SU-DHL-6 (cell line): Measurements from ENCODE around the gene ATOSA.

Experiments
- H2AFZ ChIP-seq: fragments of 200-600 bp; sonication (generic); 2 replicates; pipeline ENCODE4 v1.6.1; 2014; ENCODE audit warnings: low read depth, mild to moderate bottlenecking, moderate library complexity, mixed read lengths, antibody characterized with exemption, low read length; ENCODE audit not compliant: severe bottlenecking
- H3F3A ChIP-seq: fragments of 200-600 bp; shearing (Covaris generic); 2 replicates; pipeline ENCODE4 v1.6.0; 2016; ENCODE audit warnings: antibody characterized with exemption, mild to moderate bottlenecking; ENCODE audit not compliant: insufficient read depth
- H3K27ac ChIP-seq: fragments of 200-600 bp; sonication (generic); 2 replicates; pipeline ENCODE4 v1.5.1; 2016; ENCODE audit warnings: low read depth, mild to moderate bottlenecking, low read length, moderate library complexity, mixed read lengths
- H3K27me3 ChIP-seq: fragments of 200-600 bp; sonication (generic), shearing (Covaris generic); 2 replicates; pipeline ENCODE4 v1.6.0; 2014; ENCODE audit warnings: mild to moderate bottlenecking, low read length
- H3K36me3 ChIP-seq: fragments of 200-600 bp; sonication (generic); 2 replicates; pipeline ENCODE4 v1.6.1; 2014; ENCODE audit warnings: mild to moderate bottlenecking, low read length, mixed read lengths
- H3K4me2 ChIP-seq: fragments of 300-600, 200-600 bp; shearing (Covaris generic), sonication (generic); 2 replicates; pipeline ENCODE4 v1.6.0; 2014; ENCODE audit warnings: low read length, low read depth, mild to moderate bottlenecking; ENCODE audit not compliant: poor library complexity, severe bottlenecking
- H3K4me3 ChIP-seq: fragments of 200-600 bp; sonication (generic); 2 replicates; pipeline ENCODE4 v1.5.1; 2014; ENCODE audit warnings: antibody characterized with exemption, low read length, mild to moderate bottlenecking, mixed read lengths; ENCODE audit not compliant: insufficient read depth, poor library complexity, severe bottlenecking
- H3K79me2 ChIP-seq: fragments of 200-600 bp; sonication (generic); 2 replicates; pipeline ENCODE4 v1.6.1; 2014; ENCODE audit warnings: mild to moderate bottlenecking, low read length, moderate library complexity; ENCODE audit not compliant: insufficient read depth
- H3K9ac ChIP-seq: fragments of 200-600 bp; sonication (generic); 2 replicates; pipeline ENCODE4 v1.7.0; 2014; ENCODE audit warnings: mild to moderate bottlenecking, low read length
- H3K9me2 ChIP-seq: fragments of 200-600 bp; sonication (generic); replicated peaks from 2 replicates; pipeline ENCODE4 v1.6.1; 2014; ENCODE audit warnings: low read length; ENCODE audit not compliant: insufficient read depth
- H3K9me3 ChIP-seq: fragments of 200-600 bp; sonication (generic); 2 replicates; pipeline ENCODE4 v1.6.1; 2014; ENCODE audit warnings: low read length, mixed read lengths; ENCODE audit not compliant: insufficient read depth
- H4K20me1 ChIP-seq: fragments of 200-600 bp; sonication (generic); 2 replicates; pipeline ENCODE4 v1.6.1; 2014; ENCODE audit warnings: low read depth, mild to moderate bottlenecking, antibody characterized with exemption, low read length, moderate library complexity, mixed read lengths
- CTCF ChIP-seq: fragments of 200-600 bp; sonication (generic); IDR thresholded peaks from one replicate; pipeline ENCODE4 v1.5.1; 2017; ENCODE audit warnings: antibody characterized with exemption, mild to moderate bottlenecking, low read length, moderate library complexity; ENCODE audit not compliant: insufficient read depth, poor library complexity, severe bottlenecking
- EZH2phosphoT487 ChIP-seq: fragments of 200-600 bp; sonication (generic), shearing (Covaris generic); conservative IDR thresholded peaks from 2 replicates; pipeline ENCODE4 v1.6.1; 2018; ENCODE audit warnings: mild to moderate bottlenecking, antibody characterized with exemption, low read length, moderate library complexity, mixed read lengths

Gene ATOSA

GRCh38 chr15:52663536-52664294 lies 15.5 kb downstream of the ATOSA start:
- no peaks in the 10 kb centered on the region for H3K9me2 ChIP-seq
- no peak overlapping the region for H3K9ac ChIP-seq
- no peak overlapping the region for H3K4me3 ChIP-seq
- H3K27ac ChIP-seq: no peak overlapping the region
- H3K9me3 ChIP-seq: no peaks in the 10 kb centered on the region
- no peaks in the 10 kb centered on the region; the same call in 1 of the 2 replicates for H3F3A ChIP-seq
- no peak for TF ChIP-seq CTCF
- no peak for TF ChIP-seq EZH2phosphoT487
- peaks cover 53% of the 10 kb centered on the region for H3K36me3 ChIP-seq
- no peak overlapping the region for H2AFZ ChIP-seq
- H3K79me2 ChIP-seq: peaks cover 80% of the 10 kb centered on the region
- peaks cover 7% of the 10 kb centered on the region; the same call in 1 of the 2 replicates for H4K20me1 ChIP-seq
- no peak overlapping the region for H3K4me2 ChIP-seq
- no peaks in the 10 kb centered on the region for H3K27me3 ChIP-seq

- Histone ChIP-seq H2AFZ (no peak overlapping the region), H3F3A (no peaks in the 10 kb centered on the region; the same call in none of the 2 replicates), H3K27ac (no peak overlapping the region), H3K36me3 (peaks cover 56% of the 10 kb centered on the region), H3K9me2 (no peaks in the 10 kb centered on the region), H3K4me2 (no peak overlapping the region), H3K27me3 (no peaks in the 10 kb centered on the region), H3K79me2 (peaks cover 82% of the 10 kb centered on the region), H3K9me3 (no peaks in the 10 kb centered on the region), H3K9ac (no peak overlapping the region), H3K4me3 (no peak overlapping the region), H4K20me1 (peaks cover 7% of the 10 kb centered on the region; the same call in 1 of the 2 replicates)
- TF ChIP-seq CTCF (no peak), EZH2phosphoT487 (no peak)
Observed at GRCh38 chr15:52661909-52662308, 17.3 kb downstream of the ATOSA start.

- H3K27ac ChIP-seq: no peak overlapping the region
- peaks cover 82% of the 10 kb centered on the region for H3K79me2 ChIP-seq
- no peaks in the 10 kb centered on the region for H3K27me3 ChIP-seq
- no peak for TF ChIP-seq EZH2phosphoT487
- H3K4me3 ChIP-seq: no peak overlapping the region
- no peak overlapping the region for H3K4me2 ChIP-seq
- no peak overlapping the region for H3K9ac ChIP-seq
- H4K20me1 ChIP-seq: peaks cover 2% of the 10 kb centered on the region; the same call in 1 of the 2 replicates
- H3K36me3 ChIP-seq: peaks cover 53% of the 10 kb centered on the region; the same call in 1 of the 2 replicates
- no peak overlapping the region for H2AFZ ChIP-seq
- no peaks in the 10 kb centered on the region for H3K9me2 ChIP-seq
- H3F3A ChIP-seq: no peaks in the 10 kb centered on the region; the same call in none of the 2 replicates
- H3K9me3 ChIP-seq: no peaks in the 10 kb centered on the region
Observed at GRCh38 chr15:52660192-52660591, 19.0 kb downstream of the ATOSA start.

- Histone ChIP-seq H3K4me2 (no peak overlapping the region), H3K79me2 (peaks cover 77% of the 10 kb centered on the region), H3K36me3 (peaks cover 57% of the 10 kb centered on the region; the same call in 1 of the 2 replicates), H3K4me3 (no peak overlapping the region), H3K9me2 (no peaks in the 10 kb centered on the region), H3F3A (no peaks in the 10 kb centered on the region; the same call in none of the 2 replicates), H2AFZ (no peak overlapping the region), H3K27me3 (no peaks in the 10 kb centered on the region), H3K9ac (no peak overlapping the region), H4K20me1 (no peaks in the 10 kb centered on the region), H3K27ac (no peak overlapping the region), H3K9me3 (no peaks in the 10 kb centered on the region)
- TF ChIP-seq EZH2phosphoT487: no peak
- TF ChIP-seq CTCF: no peak
Observed at GRCh38 chr15:52658955-52659354, 20.2 kb downstream of the ATOSA start.
